ENCODE measurements around the gene RHBDF1.

Gene RHBDF1

GRCh38 chr16:76535-77272 lies 4.3 kb upstream of the RHBDF1 start:
- TF ChIP-seq CTCF (conservative IDR thresholded peaks at IDR 0.05), result no peak
- H3K27ac ChIP-seq, result peak overlapping the region; percentile 81; the same call in 1 of the 2 replicates

- H3K27ac ChIP-seq, result no peak overlapping the region
- no peak for TF ChIP-seq CTCF (conservative IDR thresholded peaks at IDR 0.05)
These were observed 3.4 kb upstream of the RHBDF1 start for GRCh38 chr16:75580-76501.

GRCh38 chr16:74747-75334 lies 2.4 kb upstream of the RHBDF1 start:
- no peak overlapping the region for H3K27ac ChIP-seq

GRCh38 chr16:74051-74746 lies 1.8 kb upstream of the RHBDF1 start:
- no peak for TF ChIP-seq CTCF (conservative IDR thresholded peaks at IDR 0.05)
- no peak overlapping the region for H3K27ac ChIP-seq

More at GRCh38 chr16:74747-75334, 2.4 kb upstream of the RHBDF1 start:
- no peak for TF ChIP-seq CTCF (conservative IDR thresholded peaks at IDR 0.05)

- no peak for TF ChIP-seq CTCF (conservative IDR thresholded peaks at IDR 0.05)
- H3K27ac ChIP-seq, result peak overlapping the region; percentile 96
These were observed 660 bp downstream of the RHBDF1 start for GRCh38 chr16:71540-72401.

- peak overlapping the region; percentile 96 for H3K27ac ChIP-seq
- TF ChIP-seq CTCF (conservative IDR thresholded peaks at IDR 0.05), result no peak
These were observed 1.3 kb downstream of the RHBDF1 start for GRCh38 chr16:71210-71539.
